Right hindlimb (tissue), 1 donor: ENCODE data around the gene GDNF.
A peak's percentile ranks its signal among the peaks of the same experiment; 100 is the strongest.

Experiments
- DNase-seq: peaks from one replicate; pipeline ENCODE4 v3.0.0-alpha.2; 2018

Gene GDNF

GRCh38 chr5:37846786-37847310 lies 7.0 kb upstream of the GDNF start:
- no peak for DNase-seq

GRCh38 chr5:37844009-37844408 lies 4.2 kb upstream of the GDNF start:
- peak; percentile 29 for DNase-seq

GRCh38 chr5:37842048-37842447 lies 2.2 kb upstream of the GDNF start:
- DNase-seq, result no peak

- no peak for DNase-seq
Measured at GRCh38 chr5:37841203-37841602, 1.4 kb upstream of the GDNF start.

- peak; percentile 64 for DNase-seq
Measured at GRCh38 chr5:37840053-37841034, 503 bp upstream of the GDNF start.

DNA sequence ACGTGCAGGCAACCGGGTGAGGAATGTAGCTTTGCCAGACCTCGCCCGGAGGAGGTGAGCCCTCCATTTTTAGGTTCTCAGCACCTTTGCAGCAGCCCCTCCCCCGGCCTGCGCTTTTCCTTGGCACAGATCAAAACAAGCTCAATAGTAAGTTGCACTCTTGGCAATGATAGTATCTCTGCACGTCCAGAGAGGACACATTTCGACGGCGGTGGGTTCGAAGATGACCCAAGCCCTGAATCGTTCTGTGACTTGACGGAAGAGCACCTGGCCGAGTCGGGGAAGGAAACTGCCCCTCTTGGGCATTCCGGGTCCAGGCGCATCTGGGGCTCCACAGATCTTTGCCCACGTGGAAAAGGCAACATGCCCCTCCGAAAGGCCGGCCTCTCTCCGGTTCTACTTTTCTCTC lies 904 bp downstream of the GDNF start:
- peak; percentile 26 for DNase-seq

GRCh38 chr5:37838152-37838932 lies 1.5 kb downstream of the GDNF start:
- DNase-seq, result peak; percentile 34

DNA sequence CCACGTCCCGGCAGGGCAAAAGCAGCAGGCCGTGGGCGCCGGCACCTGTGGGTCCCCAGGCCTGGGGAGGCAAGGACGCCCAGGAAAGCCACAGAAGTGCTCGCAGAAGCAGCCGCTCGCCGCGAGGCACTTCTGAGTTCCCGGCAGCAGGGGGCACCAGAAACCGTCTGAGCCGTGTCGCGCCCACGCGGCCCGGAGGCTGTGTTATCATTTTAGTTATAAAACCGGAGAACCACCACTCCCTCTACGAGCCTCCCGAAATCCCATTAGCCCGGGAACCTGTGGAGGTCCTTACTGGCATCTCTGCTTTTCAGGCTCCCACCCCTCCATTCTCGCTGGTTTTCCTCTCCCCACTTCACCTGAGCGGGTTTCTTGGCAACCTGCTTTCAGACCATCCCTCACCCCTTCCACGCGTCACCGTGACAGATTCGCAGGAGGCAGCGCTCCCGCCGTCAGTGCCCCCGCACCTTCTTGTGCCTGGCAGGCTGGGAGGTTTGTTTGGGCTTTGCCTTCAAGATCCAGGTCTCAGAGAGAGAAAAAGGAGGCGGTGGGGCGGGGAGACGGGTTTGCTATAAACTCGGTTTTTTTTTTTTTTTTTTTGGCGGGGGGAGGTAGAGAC lies 2.3 kb downstream of the GDNF start:
- peak; percentile 87 for DNase-seq

DNA sequence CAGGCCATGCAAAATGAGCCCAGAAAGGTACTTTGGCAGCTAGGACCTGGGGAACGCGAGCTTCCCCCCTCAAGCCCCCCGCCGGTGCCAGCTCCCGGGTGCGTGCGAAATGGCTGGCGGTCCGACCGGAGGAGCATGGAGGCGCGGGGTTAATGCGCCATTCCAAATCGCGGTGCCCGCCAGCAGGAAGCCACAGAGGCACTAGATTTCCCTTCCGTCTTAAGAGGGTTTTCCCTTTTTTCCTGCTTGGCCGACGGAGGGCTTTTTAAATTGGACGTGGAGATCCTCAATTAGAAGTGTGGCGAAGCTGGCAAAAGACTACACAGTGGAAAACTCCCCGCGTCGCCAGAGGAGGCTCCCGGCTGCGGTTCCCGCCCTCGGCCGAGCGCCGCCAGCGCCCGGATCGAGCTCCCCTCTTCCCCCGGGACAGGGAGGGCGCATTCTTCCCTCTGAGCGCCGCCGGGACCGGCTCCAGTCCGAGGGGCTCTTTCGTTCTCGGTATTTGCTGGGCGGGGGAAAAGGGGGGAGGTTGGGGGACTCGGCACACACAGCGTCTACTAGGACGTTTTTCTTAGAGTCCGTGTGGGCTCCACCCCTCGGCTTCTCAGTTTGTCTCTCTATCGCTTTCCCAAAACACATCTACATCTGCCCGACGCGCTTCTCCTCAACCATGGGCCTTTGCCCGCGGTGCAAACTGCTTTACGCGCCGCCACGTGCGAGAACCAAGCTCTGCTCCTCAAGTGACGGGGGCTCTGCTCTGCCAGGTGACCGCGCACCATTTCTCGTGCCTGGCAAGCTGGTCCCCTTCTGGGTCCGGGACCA lies 3.0 kb downstream of the GDNF start:
- peak; percentile 70 for DNase-seq

DNA sequence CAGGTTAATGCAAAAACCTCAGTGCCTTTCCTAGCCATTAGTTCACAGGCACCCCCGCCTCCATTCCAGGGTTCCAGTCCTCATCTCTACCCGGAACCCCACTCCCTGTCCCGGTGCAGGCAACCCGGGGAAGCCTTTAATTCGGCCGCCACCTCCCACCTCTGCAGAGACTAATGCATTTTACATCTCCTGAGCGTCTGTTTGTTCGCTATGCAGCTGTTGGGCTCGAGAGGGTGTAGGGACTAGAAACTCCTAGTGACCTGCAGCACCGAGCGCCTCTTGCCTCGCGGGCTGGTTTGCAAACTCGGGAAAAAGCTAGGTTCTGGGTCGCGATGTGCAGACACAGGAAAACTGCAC lies 3.6 kb downstream of the GDNF start:
- DNase-seq, result no peak

- no peak for DNase-seq
Measured at GRCh38 chr5:37835380-37835973, 4.4 kb downstream of the GDNF start.

GRCh38 chr5:37834542-37835379 lies 5.1 kb downstream of the GDNF start:
- peak; percentile 45 for DNase-seq

DNA sequence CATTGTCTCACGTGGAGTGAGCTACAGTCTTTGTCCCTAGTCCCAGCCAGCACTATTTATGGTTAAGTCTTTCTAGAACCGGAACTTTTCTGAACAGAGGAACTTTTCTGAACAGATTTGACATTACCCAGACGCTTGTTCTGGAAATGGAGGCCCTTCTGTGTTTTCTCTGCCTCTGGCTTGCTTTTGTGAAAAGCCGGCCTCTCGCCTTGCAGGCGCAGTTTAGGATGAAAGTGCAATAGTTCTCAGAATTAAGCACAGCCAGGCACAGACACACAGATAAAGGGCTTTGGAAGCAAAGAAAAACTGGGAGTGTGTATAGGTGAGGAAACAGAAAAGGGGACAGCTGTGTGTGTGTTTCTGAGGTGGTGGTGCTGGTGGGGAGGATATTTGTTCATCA lies 5.9 kb downstream of the GDNF start:
- no peak for DNase-seq

- no peak for DNase-seq
Measured at GRCh38 chr5:37831821-37832534, 7.9 kb downstream of the GDNF start.

DNA sequence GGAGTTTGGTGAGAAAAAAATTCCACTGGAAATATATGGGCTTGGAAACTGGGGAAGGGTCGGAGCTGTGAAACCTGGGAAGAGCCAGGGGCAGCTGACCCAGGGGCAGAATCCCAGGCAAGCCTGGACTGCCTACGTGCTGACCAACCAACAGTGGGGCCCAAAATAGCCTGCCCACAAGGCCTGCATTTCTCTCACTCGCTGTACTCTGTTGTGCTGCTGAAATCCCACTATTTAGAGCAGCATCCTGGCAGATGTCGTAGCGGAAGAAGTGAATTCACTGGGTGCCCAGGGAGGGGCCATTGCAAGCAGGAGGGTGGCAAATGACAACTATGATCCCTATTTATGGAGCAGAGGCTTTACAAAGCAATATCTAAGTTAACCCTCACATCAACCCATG lies 9.5 kb downstream of the GDNF start:
- no peak for DNase-seq

GRCh38 chr5:37825334-37825915 lies 14.4 kb downstream of the GDNF start:
- DNase-seq, result no peak

DNA sequence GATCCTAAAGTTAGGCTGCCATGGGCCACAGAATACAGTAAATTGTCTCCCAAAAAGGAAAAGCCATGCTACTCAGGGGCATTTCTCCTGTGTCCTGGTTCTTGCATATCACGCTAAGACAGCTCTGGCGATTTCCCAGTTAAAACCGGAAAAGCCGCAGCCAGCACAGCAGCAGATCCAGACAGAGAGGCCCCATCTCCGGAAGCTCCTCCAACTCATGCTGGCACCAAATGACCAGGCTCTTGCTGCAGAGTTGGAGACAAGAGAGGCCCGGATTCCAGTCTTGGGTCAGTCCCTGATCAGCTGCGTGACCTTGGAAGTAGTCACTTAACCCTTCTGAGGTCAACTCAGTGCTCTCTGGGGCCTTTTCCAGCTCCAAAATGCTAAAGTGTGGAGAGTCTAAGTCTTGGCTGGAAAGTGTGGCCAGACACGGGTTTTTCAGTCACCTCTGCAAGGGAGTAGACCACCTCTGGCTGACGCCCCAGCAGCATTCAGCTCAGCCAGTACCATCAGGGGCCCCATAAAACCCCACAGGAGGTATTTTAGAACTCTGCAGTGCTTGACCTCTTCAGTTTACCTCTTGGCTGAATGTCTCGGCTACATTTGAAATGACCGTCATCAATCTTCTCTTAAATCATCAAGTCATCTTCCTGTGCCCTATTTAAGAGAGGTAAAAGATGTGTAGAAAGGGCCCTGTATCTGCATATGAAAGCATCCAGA lies 16.2 kb downstream of the GDNF start:
- no peak for DNase-seq

DNA sequence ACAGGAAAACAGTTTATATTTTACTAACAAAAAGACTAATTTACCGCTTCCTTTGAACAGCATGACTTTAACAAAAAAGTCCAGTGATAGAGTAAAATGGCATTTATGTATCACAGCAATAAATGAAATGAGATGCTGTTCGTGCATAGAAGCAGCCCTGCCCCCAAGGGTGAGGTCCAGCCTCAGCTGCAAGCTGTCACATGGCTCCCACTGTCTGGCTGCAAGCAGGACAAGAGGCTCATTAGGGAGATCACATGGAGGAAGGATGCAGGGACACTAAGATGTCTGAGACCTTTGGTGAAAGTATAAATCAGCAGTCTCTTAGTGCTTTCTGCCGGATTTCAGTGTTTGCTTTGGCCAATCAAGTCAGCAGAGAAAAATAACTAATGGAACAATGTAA lies 23.0 kb downstream of the GDNF start:
- no peak for DNase-seq

DNA sequence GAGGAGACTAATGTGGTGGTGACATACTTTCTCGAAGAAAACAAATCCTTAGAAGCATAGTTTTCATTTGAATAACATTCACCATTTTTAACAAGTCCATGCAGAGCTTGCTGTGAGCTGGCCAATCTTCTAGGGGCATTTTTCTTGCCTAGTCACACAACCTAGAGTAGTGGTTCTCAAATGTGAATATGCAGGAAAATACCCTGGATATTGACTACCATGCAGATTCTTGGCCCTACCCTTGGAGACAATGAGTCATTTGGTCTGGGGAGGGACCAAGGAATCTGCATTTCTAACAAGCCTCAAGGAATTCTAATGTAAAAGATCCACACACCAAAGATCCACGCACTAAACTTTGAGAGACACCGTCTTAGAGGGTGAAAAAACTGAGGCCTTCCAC lies 23.5 kb downstream of the GDNF start:
- no peak for DNase-seq
